WI38 (cell line): ENCODE data around the gene PRRT4.

ENCODE experiments used
- H3K4me3 ChIP-seq: 2 replicates; pipeline ENCODE4 v1.5.1; 2011; ENCODE audit warnings: low read depth, mild to moderate bottlenecking, control low read depth, low read length
- TF ChIP-seq, protein P1 (sequence below): IDR thresholded peaks from 2 replicates; pipeline ENCODE4 v1.5.1; 2012; ENCODE audit warnings: low read depth, mild to moderate bottlenecking, control low read depth, low read length

The PRRT4 gene

DNA sequence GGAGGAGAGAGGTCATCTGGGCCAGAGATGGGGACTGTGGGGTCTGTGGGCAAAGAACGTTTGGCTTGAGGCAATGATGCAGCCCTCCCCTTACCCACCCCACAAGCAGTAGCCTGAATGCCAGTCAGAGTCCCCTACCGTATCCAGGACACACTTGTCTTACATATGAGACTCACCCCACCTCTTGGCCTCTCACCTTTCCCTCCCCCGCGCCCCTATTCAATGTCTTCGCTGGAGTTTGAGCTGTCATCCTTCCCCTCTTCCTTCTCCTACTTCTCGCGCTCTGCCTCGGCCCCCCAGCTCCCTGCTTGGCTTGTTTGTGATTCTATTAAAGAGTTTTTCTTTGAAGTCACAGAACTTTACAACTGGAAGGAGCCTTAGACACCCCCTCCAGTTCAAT, 8.9 kb downstream of the PRRT4 start:
- H3K4me3 ChIP-seq: no peak overlapping the region
- TF ChIP-seq, protein P1, sequence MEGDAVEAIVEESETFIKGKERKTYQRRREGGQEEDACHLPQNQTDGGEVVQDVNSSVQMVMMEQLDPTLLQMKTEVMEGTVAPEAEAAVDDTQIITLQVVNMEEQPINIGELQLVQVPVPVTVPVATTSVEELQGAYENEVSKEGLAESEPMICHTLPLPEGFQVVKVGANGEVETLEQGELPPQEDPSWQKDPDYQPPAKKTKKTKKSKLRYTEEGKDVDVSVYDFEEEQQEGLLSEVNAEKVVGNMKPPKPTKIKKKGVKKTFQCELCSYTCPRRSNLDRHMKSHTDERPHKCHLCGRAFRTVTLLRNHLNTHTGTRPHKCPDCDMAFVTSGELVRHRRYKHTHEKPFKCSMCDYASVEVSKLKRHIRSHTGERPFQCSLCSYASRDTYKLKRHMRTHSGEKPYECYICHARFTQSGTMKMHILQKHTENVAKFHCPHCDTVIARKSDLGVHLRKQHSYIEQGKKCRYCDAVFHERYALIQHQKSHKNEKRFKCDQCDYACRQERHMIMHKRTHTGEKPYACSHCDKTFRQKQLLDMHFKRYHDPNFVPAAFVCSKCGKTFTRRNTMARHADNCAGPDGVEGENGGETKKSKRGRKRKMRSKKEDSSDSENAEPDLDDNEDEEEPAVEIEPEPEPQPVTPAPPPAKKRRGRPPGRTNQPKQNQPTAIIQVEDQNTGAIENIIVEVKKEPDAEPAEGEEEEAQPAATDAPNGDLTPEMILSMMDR: no peak

DNA sequence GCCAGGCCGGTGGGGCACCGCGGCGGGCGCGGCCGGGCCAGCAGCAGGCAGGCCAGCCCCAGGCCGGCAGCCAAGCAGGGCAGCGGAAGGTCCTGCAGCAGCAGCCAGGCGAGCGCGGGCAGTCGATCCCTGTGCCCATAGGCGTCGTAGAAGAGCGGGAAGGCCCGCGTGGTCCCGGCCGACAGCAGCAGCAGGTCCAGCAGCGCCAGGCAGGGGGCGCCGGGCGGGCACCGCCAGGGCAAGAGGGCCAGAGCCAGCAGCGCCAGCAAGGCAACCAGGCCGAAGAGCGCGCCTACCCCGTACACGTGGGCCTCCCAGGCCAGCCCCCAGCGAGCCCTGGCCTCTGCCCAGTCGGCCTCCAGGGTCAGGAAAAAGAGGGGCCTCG, 9.3 kb downstream of the PRRT4 start:
- no peak overlapping the region for H3K4me3 ChIP-seq
- TF ChIP-seq, protein P1: peak; percentile 12; the same call in 1 of the 2 replicates

DNA sequence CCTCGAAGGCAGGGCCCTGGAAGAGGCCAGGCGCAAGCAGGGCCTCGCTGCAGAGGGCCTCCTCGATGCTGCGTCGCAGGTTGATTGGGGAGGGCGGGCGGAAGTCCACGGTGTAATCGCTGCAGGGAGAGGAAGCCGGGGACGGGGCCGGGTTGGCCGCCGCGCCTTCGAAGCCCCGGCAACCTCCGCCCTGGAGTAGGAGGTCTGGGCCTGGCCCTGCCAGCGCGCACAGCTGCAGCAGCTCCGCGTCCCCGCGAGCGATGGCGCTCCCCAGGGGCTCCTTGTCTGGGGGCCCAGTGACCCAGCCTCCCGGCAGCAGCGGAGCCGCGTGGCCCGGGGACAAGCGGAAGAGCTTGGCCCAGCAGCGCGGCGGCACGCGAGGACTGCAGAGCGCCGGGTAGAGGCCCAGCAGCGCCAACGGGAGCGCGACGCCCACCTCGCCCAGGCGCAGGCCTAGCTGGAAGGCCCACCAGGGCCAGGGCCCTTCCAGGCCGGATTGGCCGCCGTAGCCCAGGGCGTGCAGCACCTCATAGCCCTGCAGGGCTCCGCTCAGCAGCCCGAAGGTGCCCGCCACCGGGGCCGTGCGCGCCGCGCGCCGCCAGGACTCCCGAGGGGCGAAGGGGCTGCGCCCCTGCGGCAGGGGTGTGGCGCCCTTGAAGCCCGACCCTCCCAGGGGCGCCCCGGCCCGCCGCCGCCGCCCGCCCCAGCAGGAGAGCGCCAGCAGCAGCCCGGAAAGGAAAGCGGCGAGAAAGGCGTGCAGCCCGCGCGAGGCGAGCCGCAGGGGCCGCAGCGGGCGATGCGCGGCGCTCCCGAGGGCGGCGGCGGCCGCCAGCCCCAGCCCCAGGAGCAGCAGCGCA, 10.0 kb downstream of the PRRT4 start:
- TF ChIP-seq, protein P1: no peak
- no peak overlapping the region for H3K4me3 ChIP-seq

GRCh38 chr7:128350708-128351295, 10.7 kb downstream of the PRRT4 start:
- H3K4me3 ChIP-seq: no peak overlapping the region

GRCh38 chr7:128349466-128349825, 12.0 kb downstream of the PRRT4 start:
- H3K4me3 ChIP-seq: no peak overlapping the region
- TF ChIP-seq, protein P1: no peak

More at GRCh38 chr7:128350708-128351295, 10.7 kb downstream of the PRRT4 start:
- TF ChIP-seq, protein P1: no peak

DNA sequence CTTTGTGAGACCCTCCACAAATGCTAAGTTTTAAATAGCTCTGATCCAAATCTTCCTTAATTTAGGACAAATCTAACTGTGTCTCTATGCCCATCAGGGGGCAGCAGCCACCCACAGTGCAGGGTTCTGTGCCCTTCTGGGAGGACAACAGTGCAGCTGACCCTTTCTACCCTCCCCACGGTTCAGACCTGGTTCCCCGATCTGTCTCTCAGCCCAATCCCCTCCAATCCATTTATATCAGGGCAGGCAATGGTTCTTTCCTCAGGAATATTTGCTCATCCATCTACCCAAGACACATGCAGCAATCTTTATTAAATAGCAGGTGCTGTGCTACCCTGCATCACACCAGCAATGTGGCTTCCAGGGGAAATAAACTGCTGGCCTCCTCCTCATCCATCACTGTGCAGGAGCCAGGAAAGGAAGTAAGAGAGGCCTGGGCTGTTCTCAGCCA, 13.8 kb downstream of the PRRT4 start:
- TF ChIP-seq, protein P1: peak; percentile 75
- H3K4me3 ChIP-seq: no peak overlapping the region

DNA sequence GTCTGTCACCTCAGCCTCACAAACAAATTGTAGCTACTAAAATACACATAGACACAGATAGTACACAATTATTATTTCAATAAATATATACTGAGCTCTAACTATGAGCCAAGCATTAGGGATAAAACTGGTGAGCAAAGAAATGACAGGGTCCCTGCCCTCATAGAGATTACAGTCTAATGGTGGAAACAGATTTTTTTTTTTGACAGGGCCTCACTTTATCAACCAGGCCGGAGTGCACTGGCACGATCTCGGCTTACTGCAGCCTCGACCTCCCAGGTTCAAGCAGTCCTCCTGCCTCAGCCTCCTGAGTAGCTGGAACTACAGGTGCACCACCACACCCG, 17.1 kb downstream of the PRRT4 start:
- H3K4me3 ChIP-seq: no peak overlapping the region
- TF ChIP-seq, protein P1: no peak
